Measurements from ENCODE around the gene SH2D3C.

SH2D3C gene

DNA sequence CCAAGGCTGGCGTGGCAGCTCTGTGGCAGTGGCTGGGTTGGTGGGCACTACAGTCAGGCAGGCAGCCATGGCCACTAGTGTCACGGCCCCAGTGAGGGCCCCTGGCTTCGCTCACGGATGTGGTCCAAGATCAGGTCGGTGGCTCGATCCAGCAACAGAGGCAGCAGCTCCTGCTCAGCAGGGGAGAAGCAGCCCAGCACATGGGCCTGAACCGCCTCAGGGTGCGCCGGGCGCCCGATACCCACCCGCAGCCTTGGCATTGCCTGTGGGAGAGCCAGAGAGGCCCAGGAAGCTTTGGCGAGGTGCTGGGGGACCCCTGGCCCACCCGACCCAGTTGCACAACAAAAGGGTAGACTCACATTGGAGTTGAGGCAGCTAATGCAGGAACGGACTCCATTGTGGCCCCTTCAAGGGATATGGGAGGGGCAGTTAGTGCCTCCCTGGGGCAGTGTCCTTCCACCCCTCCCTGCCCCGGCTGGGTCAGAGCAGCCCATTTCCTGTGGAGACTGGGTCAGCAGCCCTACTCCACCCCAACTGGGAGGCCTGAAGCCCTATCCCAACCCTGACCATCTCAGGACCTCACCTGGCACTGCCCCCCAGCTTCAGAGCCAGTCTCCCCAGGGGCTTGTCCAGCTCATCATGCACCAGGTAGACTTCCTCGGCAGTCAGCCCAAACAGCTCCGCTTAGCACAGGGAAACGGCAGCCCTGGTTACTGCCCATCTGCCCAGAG, 64.3 kb downstream of the SH2D3C start:
- H3K4me3 Mint-ChIP-seq: peak overlapping the region; percentile 79 to 82 (median 79)
- no peaks in the 10 kb centered on the region for H3K9me3 Mint-ChIP-seq
- H3K36me3 Mint-ChIP-seq (ENCODE audit: low read depth): no peaks in the 10 kb centered on the region
- H3K4me1 Mint-ChIP-seq: peaks cover 20% of the 10 kb centered on the region
- no peak overlapping the region for H3K27ac Mint-ChIP-seq
- TF ChIP-seq, protein P1, sequence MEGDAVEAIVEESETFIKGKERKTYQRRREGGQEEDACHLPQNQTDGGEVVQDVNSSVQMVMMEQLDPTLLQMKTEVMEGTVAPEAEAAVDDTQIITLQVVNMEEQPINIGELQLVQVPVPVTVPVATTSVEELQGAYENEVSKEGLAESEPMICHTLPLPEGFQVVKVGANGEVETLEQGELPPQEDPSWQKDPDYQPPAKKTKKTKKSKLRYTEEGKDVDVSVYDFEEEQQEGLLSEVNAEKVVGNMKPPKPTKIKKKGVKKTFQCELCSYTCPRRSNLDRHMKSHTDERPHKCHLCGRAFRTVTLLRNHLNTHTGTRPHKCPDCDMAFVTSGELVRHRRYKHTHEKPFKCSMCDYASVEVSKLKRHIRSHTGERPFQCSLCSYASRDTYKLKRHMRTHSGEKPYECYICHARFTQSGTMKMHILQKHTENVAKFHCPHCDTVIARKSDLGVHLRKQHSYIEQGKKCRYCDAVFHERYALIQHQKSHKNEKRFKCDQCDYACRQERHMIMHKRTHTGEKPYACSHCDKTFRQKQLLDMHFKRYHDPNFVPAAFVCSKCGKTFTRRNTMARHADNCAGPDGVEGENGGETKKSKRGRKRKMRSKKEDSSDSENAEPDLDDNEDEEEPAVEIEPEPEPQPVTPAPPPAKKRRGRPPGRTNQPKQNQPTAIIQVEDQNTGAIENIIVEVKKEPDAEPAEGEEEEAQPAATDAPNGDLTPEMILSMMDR (IDR thresholded peaks at IDR 0.05; ENCODE audit: unreplicated experiment in 3 of 3): no peak
- H3K27me3 Mint-ChIP-seq (ENCODE audit: low read depth): no peaks in the 10 kb centered on the region

DNA sequence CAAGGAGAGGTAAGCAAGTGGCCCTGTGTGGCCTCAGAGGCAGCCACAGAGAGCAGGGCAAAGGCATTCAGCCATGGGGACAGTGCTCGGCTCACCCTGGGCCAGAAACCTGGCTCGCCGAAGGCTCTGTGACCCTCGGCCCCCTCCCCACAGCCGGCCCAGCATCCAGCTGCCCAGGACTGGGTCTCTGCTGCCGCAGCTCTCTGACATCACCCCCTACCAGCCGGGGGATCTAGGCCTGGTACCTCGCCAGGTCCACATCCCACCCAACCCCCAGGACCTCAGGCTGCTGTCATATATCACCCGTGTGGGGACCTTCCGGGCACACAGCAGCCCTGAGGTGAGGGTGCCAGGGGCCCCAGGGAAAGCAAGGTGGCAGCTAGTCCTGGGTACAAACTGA, 65.6 kb downstream of the SH2D3C start:
- peak overlapping the region; percentile 32 to 55 (median 42) for H3K4me3 Mint-ChIP-seq
- no peak overlapping the region for H3K27ac Mint-ChIP-seq
- H3K9me3 Mint-ChIP-seq: no peaks in the 10 kb centered on the region
- TF ChIP-seq, protein P1 (IDR thresholded peaks at IDR 0.05; ENCODE audit: unreplicated experiment in 3 of 3): no peak
- no peaks in the 10 kb centered on the region for H3K36me3 Mint-ChIP-seq (ENCODE audit: low read depth)
- no peaks in the 10 kb centered on the region for H3K27me3 Mint-ChIP-seq (ENCODE audit: low read depth)
- H3K4me1 Mint-ChIP-seq: peaks cover 20% of the 10 kb centered on the region

DNA sequence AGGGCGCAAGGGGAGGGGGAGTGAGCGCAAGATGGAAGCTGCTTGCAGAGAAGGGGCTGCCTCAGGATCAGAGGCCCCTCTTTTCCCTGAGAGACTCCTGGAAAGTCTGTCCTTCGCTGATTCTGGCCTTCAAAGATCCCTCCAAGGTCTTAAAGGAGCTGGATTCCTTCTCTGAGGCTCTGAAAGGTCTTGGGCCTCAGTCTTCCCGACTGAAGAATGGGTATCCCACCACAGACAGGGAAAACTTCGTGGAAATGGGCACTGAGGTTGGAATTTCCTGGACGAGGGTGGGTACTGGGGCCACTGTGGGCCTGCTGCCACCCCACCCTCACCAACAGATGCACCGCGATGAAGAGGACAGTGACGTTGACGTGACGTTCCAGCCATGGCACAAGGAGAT, 66.1 kb downstream of the SH2D3C start:
- Mint-ChIP-seq H3K9me3 (no peaks in the 10 kb centered on the region), H3K27me3 (ENCODE audit: low read depth) (no peaks in the 10 kb centered on the region), H3K36me3 (ENCODE audit: low read depth) (no peaks in the 10 kb centered on the region), H3K4me1 (peaks cover 20% of the 10 kb centered on the region), H3K4me3 (peak overlapping the region; percentile 32 to 55 (median 42)), H3K27ac (no peak overlapping the region)
- TF ChIP-seq, protein P1 (IDR thresholded peaks at IDR 0.05; ENCODE audit: unreplicated experiment in 3 of 3): no peak

DNA sequence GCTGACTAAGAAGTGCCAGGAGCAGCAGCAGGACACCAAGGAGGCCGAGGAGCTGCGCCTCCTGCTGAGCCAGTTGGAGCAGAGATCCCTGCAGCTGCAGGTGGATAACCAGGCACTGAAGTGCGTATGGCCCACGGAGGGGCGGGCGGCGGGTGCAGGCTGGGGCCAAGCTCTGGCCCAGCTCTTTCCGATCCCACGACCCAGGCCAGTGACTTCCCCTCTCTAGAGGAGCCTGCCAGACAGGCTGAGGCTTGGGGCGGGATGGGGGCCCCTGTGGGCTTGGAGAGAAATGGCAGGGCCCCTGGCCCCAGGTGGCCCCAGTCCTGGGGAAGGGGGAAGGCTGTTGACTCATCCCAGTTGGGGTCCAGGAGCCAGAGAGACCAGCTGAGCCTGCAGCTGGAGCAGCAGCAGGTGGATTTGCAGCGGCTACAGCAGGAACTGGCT, 66.6 kb downstream of the SH2D3C start:
- Mint-ChIP-seq H3K4me3 (peak overlapping the region in 2 of 3 experiments; percentile 49 to 55), H3K27ac (peak overlapping the region in 1 of 3 experiments; percentile 44), H3K27me3 (ENCODE audit: low read depth) (no peaks in the 10 kb centered on the region), H3K4me1 (peaks cover 20% of the 10 kb centered on the region), H3K36me3 (ENCODE audit: low read depth) (no peaks in the 10 kb centered on the region), H3K9me3 (no peaks in the 10 kb centered on the region)
- TF ChIP-seq, protein P1 (IDR thresholded peaks at IDR 0.05; ENCODE audit: unreplicated experiment in 3 of 3): no peak

DNA sequence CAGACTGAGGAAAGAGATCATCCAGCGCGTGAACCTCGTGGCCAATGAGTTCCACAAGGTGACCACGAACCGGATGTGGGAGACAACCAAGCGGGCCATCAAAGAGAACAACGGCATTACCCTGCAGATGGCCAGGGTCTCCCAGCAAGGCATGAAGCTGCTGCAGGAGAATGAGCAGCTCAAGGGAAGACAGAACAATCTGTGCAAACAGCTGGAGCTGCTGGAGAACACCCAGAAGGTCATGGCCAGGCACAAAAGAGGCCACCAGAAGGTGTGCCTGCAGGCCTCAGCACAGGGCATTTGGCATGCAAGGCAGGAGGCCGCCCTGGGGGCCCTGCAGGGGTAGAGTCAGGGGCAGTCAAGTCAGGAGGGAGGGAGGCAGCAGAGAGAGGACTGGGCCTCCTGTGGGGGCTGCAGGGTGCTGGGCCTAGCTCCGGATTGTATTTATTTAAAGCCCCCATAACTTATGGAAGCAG, 67.2 kb downstream of the SH2D3C start:
- TF ChIP-seq, protein P1 (IDR thresholded peaks at IDR 0.05; ENCODE audit: unreplicated experiment in 3 of 3): no peak
- Mint-ChIP-seq H3K4me1 (peaks cover 21% of the 10 kb centered on the region), H3K27me3 (ENCODE audit: low read depth) (no peaks in the 10 kb centered on the region), H3K27ac (peak overlapping the region; percentile 44 to 51 (median 49)), H3K36me3 (ENCODE audit: low read depth) (no peaks in the 10 kb centered on the region), H3K9me3 (no peaks in the 10 kb centered on the region), H3K4me3 (peak overlapping the region; percentile 62 to 63 (median 62))
